Measurements from ENCODE around the gene CSMD2. TPM values are rescaled to one million over a fixed set of nuclear protein-coding genes. Genes with fewer than 3 reads are reported as not detected.

The CSMD2 gene
- polyA plus RNA-seq, 1 of the 3 experiments (the other 2 are of a cell fraction): not detected

- H3K9me2 ChIP-seq: no peaks in the 10 kb centered on the region
- H3K4me3 ChIP-seq (ENCODE audit: low read depth in 2 of 2, low read length in 1 of 2): no peak overlapping the region; a peak in 1 of 4 replicates
- H3K4me1 ChIP-seq (ENCODE audit: control insufficient read depth in 1 of 2, insufficient read depth in 2 of 2, low read depth in 1 of 2, low read length in 1 of 2): no peaks in the 10 kb centered on the region
- no peak overlapping the region for H2AFZ ChIP-seq (ENCODE audit: low read depth)
- POLR2A ChIA-PET: no interaction called here
- CTCF ChIA-PET: no interaction called here
- H3K79me2 ChIP-seq (ENCODE audit: insufficient read depth): no peaks in the 10 kb centered on the region
- no peak overlapping the region for H3K9ac ChIP-seq
- H3K36me3 ChIP-seq (replicated peaks in 1 of 2; ENCODE audit: control insufficient read depth in 1 of 2, insufficient read depth in 2 of 2, low read length in 1 of 2): no peaks in the 10 kb centered on the region
- no peaks in the 10 kb centered on the region for H3K9me3 ChIP-seq
- TF ChIP-seq MXI1 (IDR thresholded peaks at IDR 0.05; ENCODE audit: low read depth, low read length) (no peak), RXRA (IDR thresholded peaks at IDR 0.05; ENCODE audit: borderline replicate concordance, low read depth) (no peak)
- H3F3A ChIP-seq (replicated peaks; ENCODE audit: insufficient read depth): no peaks in the 10 kb centered on the region
- no peaks in the 10 kb centered on the region for H3K27me3 ChIP-seq (ENCODE audit: insufficient read depth)
- H3K4me2 ChIP-seq: no peak overlapping the region
- H3K27ac ChIP-seq (ENCODE audit: low read depth in 2 of 2, low read length in 1 of 2): no peak overlapping the region
- WGBS (ENCODE audit: low lambda C conversion rate): 27% methylated on average over 2 of the region's 2 CpGs
- H4K20me1 ChIP-seq (ENCODE audit: insufficient read depth): no peaks in the 10 kb centered on the region
- no peak for DNase-seq
Measured at GRCh38 chr1:33914531-33914930, 250.5 kb downstream of the CSMD2 start.

DNA sequence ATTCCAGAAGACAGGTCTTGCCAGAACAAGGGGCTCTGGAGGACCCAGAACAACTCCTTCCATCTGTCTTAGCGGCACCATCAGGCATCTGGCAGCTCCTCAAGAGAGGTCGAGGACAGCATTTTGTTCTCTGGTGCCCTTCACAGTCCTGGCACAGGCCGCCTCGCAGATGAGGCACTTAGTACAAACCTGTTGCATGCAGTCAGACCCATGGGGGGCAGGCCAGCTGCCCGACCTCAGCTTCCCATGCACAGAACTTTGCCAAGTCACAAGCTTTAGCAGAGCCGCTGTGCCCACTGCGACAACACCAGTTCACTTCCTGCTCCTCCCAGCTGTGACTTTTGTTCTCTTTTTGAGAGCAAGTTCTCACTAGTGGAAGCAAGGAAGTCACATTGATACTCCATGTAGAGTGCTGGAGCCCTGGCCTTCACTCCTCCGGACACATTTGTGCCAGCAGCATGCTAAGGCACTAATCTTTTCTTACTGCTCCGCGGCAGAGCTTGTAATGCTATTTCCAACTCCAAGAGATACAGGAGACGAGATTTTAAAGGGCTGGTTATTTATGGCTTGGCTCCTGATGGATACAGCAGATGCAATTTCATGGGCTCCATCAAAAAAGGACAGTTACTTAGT is 256.6 kb downstream of the CSMD2 start:
- H3K9me2 ChIP-seq: no peaks in the 10 kb centered on the region
- no peaks in the 10 kb centered on the region for H3K36me3 ChIP-seq (replicated peaks in 1 of 2; ENCODE audit: control insufficient read depth in 1 of 2, insufficient read depth in 2 of 2, low read length in 1 of 2)
- no peak overlapping the region for H2AFZ ChIP-seq (ENCODE audit: low read depth)
- no peaks in the 10 kb centered on the region for H3K9me3 ChIP-seq
- DNase-seq: no peak
- no peaks in the 10 kb centered on the region for H4K20me1 ChIP-seq (ENCODE audit: insufficient read depth)
- H3K4me1 ChIP-seq (ENCODE audit: control insufficient read depth in 1 of 2, insufficient read depth in 2 of 2, low read depth in 1 of 2, low read length in 1 of 2): no peaks in the 10 kb centered on the region
- H3K9ac ChIP-seq: no peak overlapping the region
- ChIA-PET POLR2A (no interaction called here), CTCF (interaction anchor here (1.5 kb wide), 1 partner anchor 9 kb away, joined by 5 read pairs; no protein-coding TSS in a partner anchor)
- H3K27ac ChIP-seq (ENCODE audit: low read depth in 2 of 2, low read length in 1 of 2): no peak overlapping the region
- 51% methylated on average over 8 of the region's 11 CpGs for WGBS (ENCODE audit: low lambda C conversion rate)
- H3K4me3 ChIP-seq (ENCODE audit: low read depth in 2 of 2, low read length in 1 of 2): no peak overlapping the region
- H3F3A ChIP-seq (replicated peaks; ENCODE audit: insufficient read depth): no peaks in the 10 kb centered on the region
- H3K27me3 ChIP-seq (ENCODE audit: insufficient read depth): no peaks in the 10 kb centered on the region
- no peak overlapping the region for H3K4me2 ChIP-seq
- no peak for TF ChIP-seq RFX5 (IDR thresholded peaks at IDR 0.05; ENCODE audit: low read length)
- TF ChIP-seq FOXM1 (IDR thresholded peaks at IDR 0.05; ENCODE audit: low read depth): no peak
- no peak for TF ChIP-seq TAF1 (IDR thresholded peaks at IDR 0.05; ENCODE audit: borderline replicate concordance, low read depth, low read length)
- no peak for TF ChIP-seq USF1 (IDR thresholded peaks at IDR 0.05; ENCODE audit: borderline replicate concordance, low read depth)
- no peak for TF ChIP-seq PBX3 (IDR thresholded peaks at IDR 0.05)
- TF ChIP-seq NFIC (IDR thresholded peaks at IDR 0.05; ENCODE audit: borderline replicate concordance): no peak
- TF ChIP-seq TEAD4 (IDR thresholded peaks at IDR 0.05; ENCODE audit: borderline replicate concordance, insufficient read depth): no peak
- TF ChIP-seq CHD2 (IDR thresholded peaks at IDR 0.05; ENCODE audit: low read length, partially characterized antibody): no peak
- no peak for TF ChIP-seq RAD21 (IDR thresholded peaks at IDR 0.05; ENCODE audit: low read length)
- no peak for TF ChIP-seq MEF2A (IDR thresholded peaks at IDR 0.05; ENCODE audit: borderline replicate concordance, low read depth)
- no peak for TF ChIP-seq POLR2AphosphoS5 (IDR thresholded peaks at IDR 0.05; ENCODE audit: low read depth, low read length)
- no peak for TF ChIP-seq RXRA (IDR thresholded peaks at IDR 0.05; ENCODE audit: borderline replicate concordance, low read depth)
- no peak for TF ChIP-seq RCOR1 (IDR thresholded peaks at IDR 0.05; ENCODE audit: low read length)
- TF ChIP-seq FOXJ3 (CRISPR knock-in tag; IDR thresholded peaks at IDR 0.05): no peak
- TF ChIP-seq SIN3A (IDR thresholded peaks at IDR 0.05; ENCODE audit: borderline replicate concordance, low read depth, low read length): no peak
- TF ChIP-seq ZBTB33 (IDR thresholded peaks at IDR 0.05; ENCODE audit: borderline replicate concordance, low read depth): no peak
- no peak for TF ChIP-seq SMC3 (IDR thresholded peaks at IDR 0.05; ENCODE audit: low read depth, low read length)
- TF ChIP-seq MXI1 (IDR thresholded peaks at IDR 0.05; ENCODE audit: low read depth, low read length): no peak
- no peaks in the 10 kb centered on the region for H3K79me2 ChIP-seq (ENCODE audit: insufficient read depth)
